HG02623 (cell line): Measurements from ENCODE around the gene CDK1.

Source experiments
- ATAC-seq: cut with Tn5 transposase; IDR thresholded peaks from one replicate; pipeline ENCODE4 v1.9.1; 2021; ENCODE audit warnings: moderate library complexity; ENCODE audit not compliant: unreplicated experiment

CDK1 gene

GRCh38 chr10:60778214-60778970 is at the start of gene CDK1:
Gene CDK1, plus strand, starts transcription at chr10:60778478. Its CDS starts 1,688 bp downstream, at chr10:60780166.
- ATAC-seq: peak; percentile 97

DNA sequence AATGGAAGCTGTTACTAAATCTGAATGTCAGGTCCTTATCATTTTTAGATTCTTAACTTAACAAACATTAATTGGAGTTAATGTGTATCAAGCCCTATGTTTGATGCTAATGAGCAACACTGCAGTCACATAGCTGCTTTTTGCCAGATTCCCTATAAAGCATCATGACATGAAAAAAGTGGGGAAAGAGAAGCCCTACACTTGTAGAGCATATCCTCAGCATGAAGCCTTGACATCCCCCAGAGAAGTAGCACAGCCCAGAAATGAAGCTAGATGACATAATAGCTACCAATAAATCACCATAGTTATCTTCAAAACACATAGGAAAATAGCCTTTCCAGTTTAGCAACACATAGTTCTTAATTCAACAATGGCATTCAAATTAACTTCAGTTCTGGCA is 49.2 kb upstream of the CDK1 start:
- ATAC-seq: no peak

GRCh38 chr10:60731134-60731885 is 47.0 kb upstream of the CDK1 start:
- ATAC-seq: peak; percentile 84

DNA sequence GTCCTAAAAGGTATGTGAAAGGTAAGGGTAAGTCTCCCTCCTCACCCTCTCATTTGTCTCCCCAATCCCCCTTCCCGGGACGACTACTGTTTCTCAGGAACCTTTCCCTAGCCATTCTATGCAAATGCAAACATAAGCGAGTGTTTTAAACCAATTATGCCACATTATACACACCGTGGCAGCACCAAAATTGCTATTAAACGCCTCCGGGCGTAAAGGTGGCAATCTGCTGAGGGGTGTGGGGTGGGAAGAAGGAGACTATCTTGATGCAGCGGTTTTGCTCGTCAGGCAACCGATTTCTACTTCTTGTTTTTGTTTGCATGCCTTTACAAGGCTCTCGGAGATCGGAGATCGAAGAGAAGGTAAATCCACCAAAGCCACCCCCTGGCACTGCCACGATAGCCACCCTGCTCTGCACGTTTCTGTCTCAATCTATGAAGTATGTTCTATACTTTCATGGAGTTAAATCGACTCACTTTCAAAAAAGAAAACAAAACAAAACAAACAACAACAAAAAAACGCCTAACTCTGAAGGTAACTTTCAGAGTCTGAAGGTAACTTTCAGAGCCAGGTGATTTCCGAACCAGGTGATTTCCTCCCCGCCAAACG is 46.0 kb upstream of the CDK1 start:
- ATAC-seq: no peak

GRCh38 chr10:60732807-60733516 is 45.3 kb upstream of the CDK1 start:
- ATAC-seq: peak; percentile 42

DNA sequence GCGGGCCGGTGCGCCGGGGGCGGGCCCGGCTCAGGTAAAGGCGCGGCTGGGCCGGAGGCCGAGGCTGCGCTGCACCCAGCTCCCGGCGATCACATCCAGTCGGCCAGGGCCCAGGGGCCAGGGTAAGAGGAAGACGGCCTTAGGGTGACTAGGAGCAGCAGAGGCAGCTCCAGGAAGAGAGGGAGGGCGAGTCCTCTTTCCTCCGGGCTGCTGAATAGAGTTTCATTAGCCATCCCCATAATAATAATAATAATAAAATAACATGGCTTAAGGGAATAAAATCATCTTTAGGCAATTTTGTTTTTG is 44.8 kb upstream of the CDK1 start:
- no peak for ATAC-seq

- no peak for ATAC-seq
Measured at GRCh38 chr10:60733826-60734225, 44.5 kb upstream of the CDK1 start.

DNA sequence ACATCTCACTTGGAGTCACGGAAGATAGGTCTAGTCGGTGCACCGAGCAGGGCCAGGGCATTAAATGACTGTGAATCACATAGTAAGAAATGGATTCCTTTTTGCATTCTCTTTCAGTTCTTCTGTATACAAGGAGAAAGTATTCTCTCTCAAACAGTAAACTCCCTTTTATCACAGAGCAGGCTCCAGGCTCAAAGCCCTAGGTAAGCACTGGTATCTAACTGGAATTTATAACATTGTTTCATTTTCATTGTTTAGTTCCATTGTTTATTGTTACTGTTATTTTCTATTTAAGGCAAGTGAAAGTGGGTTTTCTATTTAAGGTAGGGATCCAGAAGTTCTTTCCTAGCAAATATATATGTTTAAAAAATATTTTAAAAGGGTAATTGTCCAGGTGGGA is 44.1 kb upstream of the CDK1 start:
- no peak for ATAC-seq

GRCh38 chr10:60735244-60735643 is 43.0 kb upstream of the CDK1 start:
- no peak for ATAC-seq

GRCh38 chr10:60737242-60737641 is 41.0 kb upstream of the CDK1 start:
- no peak for ATAC-seq

GRCh38 chr10:60739558-60739957 is 38.7 kb upstream of the CDK1 start:
- no peak for ATAC-seq

GRCh38 chr10:60742512-60742911 is 35.8 kb upstream of the CDK1 start:
- ATAC-seq: no peak

DNA sequence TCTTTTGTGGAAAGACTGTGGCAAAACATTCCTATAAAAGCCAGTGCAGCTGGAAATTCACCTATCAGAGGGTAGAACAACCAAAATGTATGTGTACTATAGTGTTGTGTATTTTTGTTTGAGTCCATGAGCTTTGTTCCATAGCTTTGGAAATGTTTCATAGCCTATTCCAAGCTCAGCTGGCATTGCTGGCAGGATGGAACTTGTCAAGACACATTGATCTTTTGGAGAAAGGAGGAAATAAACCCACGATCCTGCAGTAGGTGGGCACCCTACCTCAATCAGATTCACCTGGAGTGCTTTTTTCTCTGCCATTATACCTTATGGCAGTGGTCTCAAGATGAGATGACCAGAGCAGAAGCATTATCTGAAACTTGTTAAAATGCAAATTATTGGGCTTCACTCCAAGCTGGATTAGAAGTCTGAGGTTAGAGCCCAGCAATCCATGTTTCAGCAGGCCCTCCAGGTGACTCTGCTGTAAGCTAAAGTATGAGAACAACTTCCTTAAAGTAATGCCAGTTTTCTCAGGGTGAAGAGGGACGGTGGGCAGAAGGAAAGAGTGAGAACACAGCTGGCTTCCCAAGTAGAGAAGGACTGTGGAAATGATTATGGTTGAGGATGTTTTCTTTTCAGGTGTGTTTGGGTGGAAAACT is 30.3 kb upstream of the CDK1 start:
- no peak for ATAC-seq

- ATAC-seq: no peak
Measured at GRCh38 chr10:60753152-60753551, 25.1 kb upstream of the CDK1 start.

- ATAC-seq: no peak
Measured at GRCh38 chr10:60753817-60754216, 24.5 kb upstream of the CDK1 start.

DNA sequence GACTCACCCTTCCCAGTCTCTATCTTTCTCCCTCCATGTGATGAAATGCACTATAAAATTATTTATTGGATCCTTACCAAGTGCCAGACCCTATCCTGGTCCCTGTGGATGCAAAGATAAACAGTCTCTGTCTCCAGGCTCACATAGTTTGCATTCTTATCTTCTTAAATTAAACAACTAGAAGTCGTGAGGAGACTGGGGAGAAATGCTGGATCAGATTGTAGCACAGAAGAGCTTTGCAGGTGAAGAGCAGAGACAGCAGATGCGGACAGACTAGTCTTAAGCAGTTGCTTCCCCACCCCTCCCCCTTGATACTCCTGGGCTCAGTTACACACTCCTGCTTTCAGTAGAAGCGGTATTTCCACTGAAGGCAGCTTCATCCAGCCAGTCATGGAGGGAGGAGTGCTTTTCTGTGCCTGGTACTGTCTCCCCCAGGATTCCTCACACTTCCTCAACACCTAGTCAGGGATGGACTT is 20.8 kb upstream of the CDK1 start:
- ATAC-seq: no peak

GRCh38 chr10:60759181-60759580 is 19.1 kb upstream of the CDK1 start:
- no peak for ATAC-seq

DNA sequence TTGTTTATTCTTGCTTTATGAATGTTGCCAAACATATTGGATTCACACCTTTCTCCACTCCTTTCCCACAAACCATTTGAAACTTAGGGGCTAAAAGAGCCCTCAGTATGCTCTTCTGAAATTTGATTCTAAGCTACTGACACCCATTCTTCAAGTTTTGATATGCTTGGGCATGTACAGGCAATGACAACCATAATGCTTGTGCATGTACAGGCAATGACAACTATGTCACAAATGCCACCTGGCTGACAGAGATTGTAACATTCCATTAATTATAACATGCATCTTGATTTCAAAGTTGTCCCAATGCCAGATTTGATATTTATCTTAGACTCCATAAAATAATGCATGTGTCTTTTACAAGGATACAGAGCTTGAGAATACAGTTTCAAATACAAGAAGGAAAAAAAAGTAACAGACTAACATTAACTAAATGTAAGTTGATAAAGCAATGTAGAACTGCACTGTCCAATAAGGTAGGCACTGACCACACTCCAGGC is 17.5 kb upstream of the CDK1 start:
- no peak for ATAC-seq

DNA sequence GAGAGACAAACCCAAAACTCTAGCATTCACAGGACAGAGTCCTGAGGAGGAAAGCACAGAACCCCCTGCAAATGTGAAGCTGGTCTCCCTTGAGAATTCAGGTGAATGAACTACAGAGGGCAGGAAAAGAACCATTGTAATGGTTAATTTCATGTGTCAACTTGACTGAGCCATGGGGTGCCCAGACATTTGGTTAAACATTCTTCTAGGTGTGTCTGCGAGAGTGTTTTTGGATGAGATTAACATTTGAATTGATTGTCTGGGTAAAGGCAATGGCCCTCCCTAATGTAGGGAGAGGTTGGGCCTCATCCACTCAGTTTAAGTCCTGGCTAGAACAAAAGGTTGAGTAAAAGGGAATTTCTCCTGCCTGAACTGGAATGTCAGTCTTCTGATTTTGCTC is 15.7 kb upstream of the CDK1 start:
- ATAC-seq: no peak

GRCh38 chr10:60767424-60767823 is 10.9 kb upstream of the CDK1 start:
- no peak for ATAC-seq

DNA sequence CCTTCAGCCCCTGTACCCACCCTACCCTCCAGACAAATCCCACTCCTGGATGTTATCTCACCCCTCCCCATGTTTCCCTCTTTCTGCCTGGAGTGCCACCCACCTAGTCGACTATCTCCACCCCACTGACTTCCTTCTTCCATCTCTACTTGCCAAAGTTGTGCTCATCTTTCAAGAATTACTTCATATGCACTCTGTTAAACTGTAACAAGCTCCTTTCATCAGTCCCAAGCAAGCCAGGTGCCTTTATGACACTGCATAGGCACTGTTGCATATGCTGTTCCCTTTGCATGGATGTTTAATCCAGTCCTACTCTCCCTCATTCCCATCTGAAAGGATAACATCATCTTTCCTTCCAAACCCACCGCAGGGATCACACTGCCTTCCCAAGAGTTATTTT is 8.9 kb upstream of the CDK1 start:
- ATAC-seq: no peak
